Activated T-helper 1 cell treated with Interleukin-2 at 50 U/mL for 16 hours (primary cell): ENCODE data around the gene BRD9.
"Not testable (repeated sequence)": the region's sequence is repeated elsewhere in the genome, so short reads cannot be mapped to it uniquely, and the experiment has no call there.

ENCODE experiments used
- DNase-seq: peaks from one replicate; pipeline ENCODE4 v3.0.0-alpha.2; 2020; ENCODE audit warnings: low read depth

The BRD9 gene

DNA sequence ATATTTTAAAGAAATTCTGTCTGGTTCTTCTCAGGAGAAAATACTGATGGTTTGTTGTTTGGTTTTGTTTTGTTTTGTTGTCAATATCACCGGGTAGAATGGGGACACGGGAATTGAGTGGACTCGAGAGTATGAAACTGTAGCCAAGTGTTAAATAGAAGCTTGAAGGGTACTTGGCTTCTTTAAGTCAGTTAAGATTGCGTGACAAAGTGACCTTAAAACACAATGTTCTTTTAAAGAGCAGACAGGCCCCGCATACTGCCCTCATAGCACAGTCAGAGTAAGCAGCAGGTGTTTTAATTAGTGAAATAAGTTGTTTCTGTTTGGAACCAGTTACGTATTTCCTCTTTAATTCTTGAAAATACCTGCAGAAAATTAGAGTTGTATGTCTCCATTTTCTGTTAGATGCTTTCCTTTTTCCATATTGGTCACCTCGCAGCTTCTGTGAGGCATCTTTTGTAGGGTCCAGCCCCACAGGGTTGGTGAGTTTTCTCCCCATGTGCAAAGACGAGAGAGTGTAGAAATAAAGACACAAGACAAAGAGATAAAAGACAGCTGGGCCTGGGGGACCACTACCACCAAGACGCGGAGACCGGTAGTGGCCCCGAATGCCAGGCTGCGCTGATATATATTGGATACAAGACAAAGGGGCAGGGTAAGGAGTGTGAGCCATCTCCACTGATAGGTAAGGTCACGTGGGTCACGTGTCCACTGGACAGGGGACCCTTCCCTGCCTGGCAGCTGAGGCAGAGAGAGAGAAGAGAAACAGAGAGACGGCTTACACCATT is 9.7 kb upstream of the BRD9 start:
- DNase-seq: no peak

GRCh38 chr5:900781-901180 is 8.2 kb upstream of the BRD9 start:
- no peak for DNase-seq

- DNase-seq: no peak
Measured at GRCh38 chr5:893711-894110, 1.1 kb upstream of the BRD9 start.

- DNase-seq: no peak
Measured at GRCh38 chr5:893137-893506, 521 bp upstream of the BRD9 start.

GRCh38 chr5:891837-892393 is 686 bp downstream of the BRD9 start:
- no peak for DNase-seq

DNA sequence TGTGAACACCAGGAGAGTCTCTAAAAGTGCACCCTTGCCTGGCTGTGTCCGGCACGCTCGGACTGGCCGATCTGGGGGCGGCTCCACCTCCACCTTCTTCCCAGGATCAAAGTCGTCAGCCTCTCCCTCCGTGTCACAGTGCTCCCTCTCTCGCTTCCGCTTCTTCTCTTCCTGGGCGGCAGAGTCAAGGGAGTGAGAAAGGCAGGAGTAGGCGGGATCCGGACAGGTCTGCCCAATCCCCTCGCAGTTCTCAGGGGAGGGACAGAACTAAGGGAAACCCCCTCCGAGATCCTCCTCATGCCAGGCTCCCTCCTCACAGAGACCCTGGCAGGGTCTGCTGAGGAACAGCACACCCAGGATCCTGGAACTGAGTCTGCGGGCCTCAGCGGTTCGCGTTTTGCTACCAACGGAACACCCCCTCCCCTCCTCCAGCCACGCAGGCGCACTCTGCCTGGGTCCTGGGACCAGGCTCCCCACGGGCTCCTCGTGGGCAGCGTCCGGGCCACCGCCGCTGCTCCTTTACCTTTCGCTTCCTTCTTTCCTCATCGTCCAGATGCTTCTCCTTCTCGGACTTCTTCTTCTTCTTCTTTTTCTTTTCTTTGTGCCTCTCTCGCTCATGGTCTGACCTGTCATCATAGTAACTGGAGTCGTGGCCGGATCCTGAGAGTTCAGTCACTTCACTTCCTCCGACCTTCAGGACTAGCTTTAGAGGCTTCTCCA is 1.3 kb downstream of the BRD9 start:
- DNase-seq: no peak

- no peak for DNase-seq
Measured at GRCh38 chr5:889075-889710, 3.4 kb downstream of the BRD9 start.

- DNase-seq: no peak
Measured at GRCh38 chr5:888638-889035, 4.0 kb downstream of the BRD9 start.

DNA sequence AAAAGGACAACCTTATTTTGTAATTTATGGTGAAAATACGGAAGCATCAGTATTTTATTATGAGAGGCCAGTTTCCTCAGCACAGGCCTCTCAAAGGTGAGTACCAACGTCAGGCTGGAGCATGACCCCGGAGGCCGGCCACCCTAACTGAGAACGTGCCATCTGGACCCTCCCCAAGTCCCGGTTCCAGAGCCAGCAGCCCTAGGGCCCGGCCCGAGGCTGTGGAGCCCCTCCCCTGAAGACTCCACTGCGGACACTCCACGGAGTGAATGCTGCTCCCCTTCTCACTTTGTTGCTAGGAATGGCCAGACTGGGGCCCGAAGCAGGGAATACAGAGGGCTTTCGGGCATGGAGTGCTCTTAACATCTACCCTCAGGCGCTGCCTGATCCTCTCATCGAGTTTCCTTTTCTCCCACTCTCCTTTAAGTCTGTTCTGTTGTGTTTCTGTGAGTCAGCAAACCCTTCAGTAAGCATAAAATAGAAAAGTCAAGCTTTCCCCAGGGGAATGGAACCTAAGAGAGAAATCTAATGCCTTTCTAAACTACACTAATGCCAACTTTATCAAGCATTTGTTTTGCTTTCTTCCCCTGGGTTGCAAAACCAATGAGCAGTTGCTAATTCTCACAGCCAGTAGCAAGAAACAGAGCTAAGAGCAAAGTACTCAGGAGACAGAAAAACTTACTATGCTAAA is 4.5 kb downstream of the BRD9 start:
- no peak for DNase-seq

- DNase-seq: no peak
Measured at GRCh38 chr5:886716-887325, 5.8 kb downstream of the BRD9 start.

- DNase-seq: no peak
Measured at GRCh38 chr5:886036-886435, 6.6 kb downstream of the BRD9 start.

GRCh38 chr5:885529-885928 is 7.1 kb downstream of the BRD9 start:
- DNase-seq: no peak

- DNase-seq: no peak
Measured at GRCh38 chr5:885127-885442, 7.5 kb downstream of the BRD9 start.

DNA sequence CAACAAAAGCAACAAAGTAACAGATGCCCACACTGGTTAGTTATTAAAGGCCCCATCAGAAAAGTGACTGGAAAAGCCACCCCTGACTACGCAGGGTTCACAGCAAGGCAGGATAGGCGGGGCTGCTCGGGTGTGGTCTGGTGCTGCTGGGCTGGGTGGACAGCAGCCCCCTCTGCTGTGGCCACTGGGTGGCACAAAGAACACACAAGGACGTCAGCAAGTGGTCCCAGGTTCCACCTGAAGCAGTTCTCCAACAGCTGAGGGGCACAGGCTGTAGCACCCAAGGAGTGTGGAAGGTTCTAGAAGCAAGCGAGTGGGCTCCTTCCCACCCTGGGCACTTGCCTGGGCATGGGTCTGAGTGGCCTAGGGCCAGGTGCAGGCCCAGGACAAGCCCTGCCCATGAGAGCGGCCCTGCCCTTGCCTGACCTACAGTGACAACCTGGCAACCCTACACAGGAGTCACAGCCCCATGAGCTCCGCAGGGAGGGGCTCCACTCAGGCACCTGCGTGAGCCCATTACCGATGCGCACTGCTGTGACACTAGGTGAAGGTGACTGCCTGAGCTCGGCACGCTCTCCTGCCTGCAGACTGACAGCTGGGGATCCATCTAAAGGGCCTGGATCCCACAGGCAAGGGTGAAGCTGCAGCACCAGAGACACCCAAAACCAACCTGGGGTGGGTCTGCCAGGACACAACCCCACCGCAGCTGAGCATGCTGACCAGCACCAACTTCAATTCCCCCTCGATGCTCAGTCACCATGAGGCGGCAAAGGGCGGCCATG is 8.1 kb downstream of the BRD9 start:
- DNase-seq: no peak

DNA sequence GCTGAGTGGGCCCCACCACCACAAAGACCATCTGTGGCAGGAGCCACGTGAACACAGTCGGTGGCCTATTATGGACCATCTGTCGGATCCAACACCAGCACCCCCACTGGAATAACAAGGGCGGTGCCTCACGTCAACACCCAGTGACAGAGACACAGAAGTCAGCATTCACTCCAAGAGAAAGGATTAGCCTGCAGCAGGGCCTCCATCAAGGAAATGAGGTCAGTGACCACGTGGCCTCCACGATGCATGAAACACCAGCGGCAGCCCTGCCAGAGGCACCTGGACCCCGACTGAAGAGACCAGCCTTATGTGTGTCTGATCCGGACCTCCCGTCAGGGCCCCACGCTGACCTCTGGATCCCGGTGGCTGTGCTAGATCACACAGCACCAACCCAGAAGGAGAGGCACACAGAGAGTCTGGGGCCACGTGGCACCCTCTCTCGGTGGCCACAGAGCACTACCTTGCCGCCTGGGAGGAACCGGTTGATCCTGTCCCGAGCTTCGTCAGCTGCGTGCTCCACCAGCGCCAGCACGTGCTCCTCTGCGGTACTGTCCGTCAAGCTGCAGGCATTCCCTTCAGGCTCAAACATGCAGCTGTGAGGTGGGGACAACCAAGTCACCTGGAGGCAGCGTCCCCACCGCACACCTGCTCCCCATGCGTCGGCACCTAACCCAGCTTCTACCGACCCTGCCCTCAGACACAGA is 9.0 kb downstream of the BRD9 start:
- no peak for DNase-seq

- no peak for DNase-seq
Measured at GRCh38 chr5:882253-883183, 10.1 kb downstream of the BRD9 start.

- no peak for DNase-seq
Measured at GRCh38 chr5:881551-881935, 11.1 kb downstream of the BRD9 start.

DNA sequence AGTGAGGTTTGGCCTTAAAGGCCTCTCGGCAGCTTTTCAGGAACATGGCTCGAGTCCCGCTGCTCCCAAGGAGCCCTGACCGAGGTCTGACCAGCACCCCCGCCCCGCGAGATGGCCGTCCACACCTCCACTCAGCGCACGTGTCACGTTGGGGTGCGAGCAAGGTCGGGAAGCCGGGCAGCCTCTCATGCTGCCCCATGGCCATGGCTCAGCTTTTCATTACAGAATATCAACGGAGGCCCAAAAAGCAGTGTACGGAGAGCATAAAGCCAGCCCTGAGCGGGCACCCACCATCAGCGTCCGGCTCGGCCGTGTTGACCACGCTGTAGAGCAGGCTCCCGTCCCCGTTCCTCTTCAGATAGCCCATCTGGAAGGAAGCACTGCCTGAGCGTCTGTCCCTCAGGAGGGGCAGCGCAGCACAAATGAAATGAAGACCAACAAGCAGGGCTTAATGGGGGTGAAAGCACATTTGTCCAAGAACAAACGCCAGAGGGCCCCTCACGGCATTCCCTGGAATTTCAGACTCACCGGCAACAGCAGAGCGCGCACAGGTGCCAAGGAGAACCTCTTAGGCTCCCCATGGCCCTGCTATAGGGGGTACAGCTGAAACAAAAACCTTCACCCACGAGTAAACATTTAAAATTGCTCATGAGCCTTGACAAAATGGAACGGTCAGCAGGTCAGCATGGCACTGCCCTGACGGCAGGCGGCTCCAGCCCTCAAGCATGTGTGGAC is 11.6 kb downstream of the BRD9 start:
- no peak for DNase-seq

- DNase-seq: not testable (repeated sequence)
Measured at GRCh38 chr5:878677-879076, 13.9 kb downstream of the BRD9 start.
